ENCODE results near the gene GIPC1. TPM values are rescaled to one million over a fixed set of nuclear protein-coding genes. Genes with fewer than 3 reads are reported as not detected.

The GIPC1 gene
- total RNA-seq, 6 experiments from 2014 or later, result 25.2 to 63.5 (median 29.8) TPM

GRCh38 chr19:14479309-14479974, 16.5 kb downstream of the GIPC1 start:
- intact Hi-C loops (cut with DNase I), result no loop called here
- ATAC-seq, result no peak
- no peaks in the 10 kb centered on the region for H3K27me3 ChIP-seq
- peaks cover 0 to 5% (median under 1%) of the 10 kb centered on the region in 4 donors for H3K36me3 ChIP-seq
- WGBS (ENCODE audit: insufficient coverage, low coverage, low lambda C conversion rate, missing lambda C conversion rate), result 89% methylated on average over 8 of the region's 14 CpGs
- H3K9me3 ChIP-seq, result no peaks in the 10 kb centered on the region
- H3K4me3 ChIP-seq, result no peak overlapping the region
- H3K4me1 ChIP-seq, result no peaks in the 10 kb centered on the region
- H3K27ac ChIP-seq, result no peak overlapping the region
- TF ChIP-seq CTCF (IDR thresholded peaks at IDR 0.05), result no peak
- no peak for DNase-seq

- H3K27me3 ChIP-seq, result no peaks in the 10 kb centered on the region
- H3K4me1 ChIP-seq, result peaks cover 0 to 11% (median 0%) of the 10 kb centered on the region in 4 donors
- H3K36me3 ChIP-seq, result peaks cover 0 to 5% (median under 1%) of the 10 kb centered on the region in 4 donors
- H3K27ac ChIP-seq, result no peak overlapping the region
- no peaks in the 10 kb centered on the region for H3K9me3 ChIP-seq
- H3K4me3 ChIP-seq, result no peak overlapping the region
- ATAC-seq (no peak), DNase-seq (no peak)
- TF ChIP-seq POLR2A (IDR thresholded peaks at IDR 0.05), result no peak
- no peak for TF ChIP-seq CTCF (IDR thresholded peaks at IDR 0.05)
- no CpG with 5 or more reads among the region's 24 CpGs for WGBS (ENCODE audit: insufficient coverage, low coverage, low lambda C conversion rate, missing lambda C conversion rate)
- intact Hi-C loops (cut with DNase I), result no loop called here
Measured at GRCh38 chr19:14478113-14478545, 17.8 kb downstream of the GIPC1 start.

- 76% methylated on average over 5 of the region's 10 CpGs for WGBS (ENCODE audit: insufficient coverage, low coverage, low lambda C conversion rate, missing lambda C conversion rate)
- Histone ChIP-seq H3K27me3 (no peaks in the 10 kb centered on the region), H3K36me3 (peaks cover 0 to 5% (median under 1%) of the 10 kb centered on the region in 4 donors), H3K4me3 (no peak overlapping the region), H3K4me1 (peaks cover 0 to 12% (median under 1%) of the 10 kb centered on the region in 4 donors), H3K27ac (no peak overlapping the region), H3K9me3 (no peaks in the 10 kb centered on the region)
- no peak for ATAC-seq
- intact Hi-C loops (cut with DNase I), result no loop called here
- TF ChIP-seq CTCF (IDR thresholded peaks at IDR 0.05), result no peak
- no peak for TF ChIP-seq POLR2A (IDR thresholded peaks at IDR 0.05)
- no peak for DNase-seq
Measured at GRCh38 chr19:14477418-14478112, 18.4 kb downstream of the GIPC1 start.

GRCh38 chr19:14476673-14477401, 19.1 kb downstream of the GIPC1 start:
- Histone ChIP-seq H3K27ac (no peak overlapping the region), H3K4me3 (no peak overlapping the region), H3K4me1 (peaks cover 0 to 19% (median 4%) of the 10 kb centered on the region in 4 donors), H3K36me3 (peaks cover 0 to 5% (median under 1%) of the 10 kb centered on the region in 4 donors), H3K27me3 (no peaks in the 10 kb centered on the region), H3K9me3 (no peaks in the 10 kb centered on the region)
- peak in 1 of 4 donors; percentile 6 for ATAC-seq
- DNase-seq, result no peak
- no peak for TF ChIP-seq CTCF (IDR thresholded peaks at IDR 0.05)
- intact Hi-C loops (cut with DNase I), result no loop called here
- 59% methylated on average over 14 of the region's 26 CpGs for WGBS (ENCODE audit: insufficient coverage, low coverage, low lambda C conversion rate, missing lambda C conversion rate)

Measured in right lobe of liver (tissue), 6 donors.